Erythroblast (primary cell): Measurements from ENCODE around the gene PRKCE.

Source experiments
- GATA1 ChIP-seq: IDR thresholded peaks from 2 replicates; pipeline ENCODE4 v1.6.1; 2011; ENCODE audit warnings: low read depth, mild to moderate bottlenecking, control low read depth, low read length, moderate library complexity
- POLR2A ChIP-seq: IDR thresholded peaks from 2 replicates; pipeline ENCODE4 v1.6.1; 2011; ENCODE audit warnings: mild to moderate bottlenecking, low read length

DNA sequence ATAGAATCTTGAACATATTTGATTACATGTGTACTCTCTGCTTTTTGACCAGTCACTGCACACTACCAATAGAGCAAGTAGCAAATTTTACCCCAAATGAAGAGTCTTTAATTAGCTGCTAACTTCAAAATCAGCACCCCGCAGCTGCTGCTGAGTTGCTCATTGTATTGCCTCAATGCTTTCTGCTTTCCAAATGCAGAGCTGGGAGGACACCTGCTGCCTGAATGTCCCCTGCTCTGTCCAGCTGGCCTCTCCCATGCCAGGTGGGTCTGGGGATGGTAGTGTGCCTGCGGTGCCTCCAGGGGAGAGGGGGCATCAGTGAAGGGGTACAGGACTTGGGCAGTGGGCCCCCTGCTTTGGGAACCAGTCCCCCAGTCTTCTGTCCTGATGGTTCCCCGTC lies 184.8 kb downstream of the PRKCE start:
- TF ChIP-seq POLR2A, result no peak
- TF ChIP-seq GATA1, result no peak
